ENCODE data around the gene GSC2.

GRCh38 chr22:19103880-19104821 is 45.9 kb downstream of the GSC2 start:
- TF ChIP-seq FOXM1 (IDR thresholded peaks at IDR 0.05; ENCODE audit: borderline replicate concordance) (no peak), NFRKB (IDR thresholded peaks at IDR 0.05) (no peak), FOXA1 (IDR thresholded peaks at IDR 0.05) (no peak), FOXK2 (IDR thresholded peaks at IDR 0.05) (no peak), SP1 (IDR thresholded peaks at IDR 0.05) (no peak)
